Myocyte (in vitro differentiated cells): Measurements from ENCODE around the gene C3orf22. TPM values are rescaled to one million over a fixed set of nuclear protein-coding genes. Genes with fewer than 3 reads are reported as not detected.
A peak's percentile ranks its signal among the peaks of the same experiment; 100 is the strongest.

Source experiments
- DNase-seq: peaks from one replicate; pipeline ENCODE4 v3.0.0-alpha.2; 2012; ENCODE audit warnings: low read depth
- total RNA-seq: library from RNA; depleted of rRNA; stranded (reverse); fragments of >200 nt; gene quantifications from 2 replicates; pipeline ENCODE4 v1.2.3, GENCODE V29; 2014

The C3orf22 gene
- total RNA-seq, 1 donor from 2014 or later = not detected

DNA sequence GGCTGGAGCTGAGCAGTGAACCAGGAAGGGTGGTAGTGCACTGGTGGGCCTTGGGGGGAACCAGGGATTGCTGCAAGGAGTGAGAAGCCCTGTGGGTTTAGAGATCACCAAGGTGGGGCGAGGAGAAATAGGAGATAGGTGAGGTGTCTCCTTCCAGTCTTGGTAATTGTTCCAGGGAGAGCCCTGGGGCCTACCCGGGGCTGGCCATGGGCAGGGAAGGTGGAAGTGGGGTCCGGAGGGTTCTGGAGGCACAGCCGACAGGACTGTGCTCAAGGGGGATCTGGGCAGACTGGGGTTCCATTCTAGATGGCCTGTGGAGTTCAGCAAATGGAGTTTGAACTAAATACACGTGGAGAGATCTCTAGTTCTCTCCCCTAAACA lies 30.3 kb downstream of the C3orf22 start:
- no peak for DNase-seq

DNA sequence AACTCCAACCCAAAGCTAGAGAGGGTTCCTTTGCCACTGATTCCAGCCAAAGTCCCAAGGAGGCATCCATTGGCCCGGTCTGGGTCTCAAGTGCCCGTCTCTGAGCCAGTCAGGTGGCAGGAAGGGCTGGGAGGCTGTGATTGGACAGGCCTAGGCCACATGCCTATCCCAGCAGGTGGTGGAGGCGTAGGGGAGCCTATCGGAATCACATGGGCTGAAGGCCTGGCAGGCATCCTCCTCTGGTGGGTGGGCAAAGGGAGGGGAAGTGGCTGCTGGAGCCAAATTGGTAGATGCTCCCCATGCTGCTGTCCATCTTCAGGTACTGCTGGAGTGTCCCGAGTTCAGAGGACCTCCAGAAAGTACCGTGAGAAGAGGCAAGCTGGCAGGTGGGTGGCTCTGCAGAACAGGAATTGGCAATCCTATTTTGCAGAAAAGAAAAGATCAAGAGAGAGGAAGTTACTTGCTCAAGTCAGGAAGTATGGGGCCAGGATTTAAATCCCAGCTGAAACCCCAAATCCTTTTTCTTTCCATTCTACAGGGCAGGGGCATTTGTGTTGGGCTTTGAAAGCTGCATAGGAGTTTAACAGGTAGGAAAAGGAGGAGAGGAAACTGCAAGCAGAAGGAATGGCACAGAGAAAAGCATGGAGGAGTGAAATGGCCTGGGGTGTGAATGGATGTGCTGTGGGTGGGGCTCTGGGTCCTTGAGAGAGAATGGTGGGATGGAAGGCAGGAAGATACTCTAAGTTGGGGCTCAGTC lies 31.1 kb downstream of the C3orf22 start:
- DNase-seq = no peak

DNA sequence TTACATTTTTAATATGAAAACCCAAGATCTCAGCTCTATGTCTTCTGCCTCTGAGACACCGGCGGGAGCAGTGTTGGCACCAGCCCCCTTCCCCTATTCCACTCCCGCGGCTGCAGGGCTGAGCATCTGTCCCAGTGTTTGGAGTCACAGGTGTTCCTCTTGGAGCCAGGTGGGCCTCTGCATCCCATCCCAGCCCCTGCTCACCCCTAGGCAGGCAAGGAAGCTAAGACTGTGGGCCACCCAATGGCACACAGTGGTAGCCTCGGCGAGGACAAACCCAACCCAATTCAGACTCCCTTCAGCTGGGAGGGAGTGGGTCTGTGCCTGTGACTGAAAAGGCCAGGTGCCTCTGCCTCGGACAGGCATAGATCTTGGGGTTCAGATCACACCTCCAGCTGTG lies 31.7 kb downstream of the C3orf22 start:
- no peak for DNase-seq

DNA sequence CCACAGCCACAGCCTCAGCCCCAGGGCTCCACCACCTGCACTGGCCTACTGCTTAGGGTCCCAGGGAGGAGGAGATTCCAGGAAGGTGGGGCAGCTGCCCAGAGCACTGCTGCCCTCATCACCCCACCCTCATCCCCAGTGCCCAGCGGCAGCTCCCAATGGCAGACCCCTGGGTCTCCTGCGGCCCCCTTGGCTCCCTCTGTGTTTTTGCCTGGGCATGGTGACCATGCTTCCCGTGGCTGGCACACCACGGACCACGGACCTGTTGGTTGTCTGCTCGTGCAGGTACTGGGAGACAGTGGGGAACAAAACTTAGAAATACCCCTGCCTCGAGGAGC lies 32.1 kb downstream of the C3orf22 start:
- DNase-seq = no peak

DNA sequence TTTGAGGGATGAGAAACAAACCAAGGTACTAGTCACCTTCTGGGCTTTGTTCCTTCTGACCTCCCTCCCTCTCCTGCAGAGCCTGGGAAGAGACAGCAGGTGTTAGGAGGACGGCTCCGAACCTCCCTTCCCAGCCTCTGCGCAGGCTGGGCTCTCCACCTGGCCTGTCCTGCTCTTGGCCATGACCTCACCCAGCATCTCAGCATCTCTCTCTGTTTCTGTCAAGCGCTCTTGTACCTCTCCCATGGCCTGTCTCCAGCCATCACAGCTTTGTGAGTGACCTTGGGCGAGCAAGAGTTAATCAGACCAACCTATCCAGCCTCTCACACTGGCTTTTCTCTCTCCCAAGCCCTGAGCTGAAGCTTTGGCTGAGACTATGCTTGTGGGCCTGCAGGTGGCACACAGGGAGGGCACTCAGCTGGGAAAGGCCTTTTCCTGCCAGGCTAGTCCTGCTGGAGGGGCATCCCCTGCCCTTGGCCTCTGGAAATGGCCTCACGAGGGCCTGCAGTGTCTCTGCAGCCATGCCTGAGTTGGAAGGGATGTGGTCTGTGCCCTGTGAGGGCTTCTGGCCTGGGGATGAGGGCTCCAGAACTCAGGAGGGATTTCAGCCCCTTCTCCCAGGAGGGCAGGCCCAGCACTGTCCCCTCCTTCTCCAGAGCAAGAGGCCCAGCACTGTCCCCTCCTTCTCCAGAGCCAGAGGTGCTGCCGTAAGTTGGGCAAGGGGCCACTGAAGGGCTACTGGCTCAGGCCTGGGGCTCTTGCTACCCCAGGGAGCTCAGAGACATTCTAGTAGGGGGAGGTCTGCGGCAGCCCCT lies 32.7 kb downstream of the C3orf22 start:
- DNase-seq = no peak

DNA sequence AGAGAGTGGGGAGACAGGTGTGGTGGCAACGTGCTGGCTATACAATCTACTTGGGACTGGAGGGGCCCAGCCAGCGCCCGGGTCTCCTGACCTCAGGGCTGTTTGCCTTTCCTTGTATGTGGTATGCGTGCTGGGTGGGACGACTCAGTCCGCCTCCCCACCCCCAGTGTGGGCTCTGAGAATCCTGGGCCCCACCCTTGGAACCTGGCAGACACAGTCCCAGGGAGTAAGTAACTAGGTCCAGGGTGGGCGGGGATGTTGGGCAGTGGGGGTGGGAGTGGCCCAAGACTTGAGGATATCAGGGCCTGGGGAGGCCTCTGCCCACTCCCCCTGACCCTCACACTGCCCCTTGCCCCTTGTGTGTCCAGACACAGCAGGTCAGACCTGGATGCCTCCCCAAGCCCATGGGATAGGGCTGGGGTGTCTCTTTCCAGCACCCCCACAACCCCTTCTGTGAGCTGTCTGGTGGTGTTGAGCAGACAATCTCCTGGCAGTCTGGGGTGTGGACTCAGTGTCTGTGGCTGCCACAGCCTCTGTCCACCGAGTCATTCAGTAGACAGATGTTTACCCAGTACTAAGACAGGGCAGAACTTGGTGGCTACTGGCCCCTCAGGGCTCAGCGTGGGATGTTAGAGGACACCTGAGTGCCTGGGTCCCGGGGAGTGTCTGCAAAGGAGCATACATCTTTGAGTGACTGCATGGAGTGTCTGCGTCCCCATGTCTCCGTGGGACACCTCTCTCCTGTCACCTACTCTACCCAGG lies 33.5 kb downstream of the C3orf22 start:
- DNase-seq = no peak

DNA sequence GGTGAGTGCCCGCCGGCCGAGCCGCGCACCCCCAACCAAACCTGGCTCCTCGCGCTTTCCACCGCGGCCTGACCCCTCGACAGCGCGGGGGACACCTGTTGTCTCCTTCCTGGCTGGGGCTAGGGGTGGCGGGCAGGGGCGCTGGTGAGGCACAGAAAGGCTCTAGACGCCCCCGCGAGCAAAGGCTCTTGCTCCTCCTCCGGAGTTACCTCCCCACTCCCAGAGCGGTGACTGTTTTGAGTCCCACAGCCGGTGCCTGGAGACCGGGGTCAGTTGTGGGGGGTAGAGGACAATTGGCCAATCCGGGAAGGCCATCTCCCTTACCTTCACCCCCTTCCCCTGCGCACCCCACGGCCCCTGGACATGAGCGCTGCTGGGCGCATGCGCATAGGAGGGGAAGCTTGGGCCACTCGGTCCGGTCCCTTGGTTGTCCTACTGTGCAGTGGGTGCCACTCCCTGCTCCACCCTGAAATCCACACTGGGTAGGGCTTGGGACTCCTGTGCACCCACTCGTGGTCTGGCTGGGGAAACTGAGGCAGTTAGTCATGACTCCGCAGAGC lies 34.2 kb downstream of the C3orf22 start:
- DNase-seq = no peak

DNA sequence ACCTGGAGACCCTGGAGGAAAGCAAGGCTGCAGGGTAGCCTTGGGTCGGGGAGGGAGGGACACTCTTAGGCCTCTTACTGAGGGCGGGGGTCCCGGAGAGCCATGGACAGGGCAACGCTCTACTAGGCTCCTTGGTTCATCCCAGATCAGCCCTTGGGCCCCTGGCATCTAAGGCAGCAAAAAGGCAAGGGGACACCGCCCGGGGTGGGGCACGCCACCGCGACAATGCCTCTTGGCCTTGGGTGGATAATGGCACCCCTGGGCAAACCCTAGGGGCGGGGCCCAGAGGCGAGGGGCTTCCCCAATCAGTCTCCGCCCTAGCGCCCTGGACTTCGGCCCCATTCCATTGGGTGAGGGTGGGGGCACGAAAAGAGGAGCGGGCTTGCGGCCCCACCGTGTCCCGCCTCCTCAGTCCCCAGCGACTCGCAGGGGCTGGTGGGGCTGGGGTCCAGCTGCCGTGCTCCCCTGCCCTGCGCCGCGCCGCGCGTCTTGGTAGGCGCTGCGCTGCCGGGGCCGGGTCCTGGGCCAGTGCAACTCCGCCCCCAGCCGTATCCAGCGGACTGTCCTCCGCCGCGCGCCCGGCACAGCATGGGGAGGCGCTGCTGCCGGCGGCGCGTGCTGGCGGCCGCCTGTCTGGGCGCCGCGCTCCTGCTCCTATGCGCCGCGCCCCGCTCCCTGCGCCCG lies 34.8 kb downstream of the C3orf22 start, which contains the start of gene CHST13:
Gene CHST13 (plus strand): TSS at position 411 of the 684 bp plus-strand sequence. CDS start 178 bp downstream, at position 589.
- peak; percentile 33 for DNase-seq

DNA sequence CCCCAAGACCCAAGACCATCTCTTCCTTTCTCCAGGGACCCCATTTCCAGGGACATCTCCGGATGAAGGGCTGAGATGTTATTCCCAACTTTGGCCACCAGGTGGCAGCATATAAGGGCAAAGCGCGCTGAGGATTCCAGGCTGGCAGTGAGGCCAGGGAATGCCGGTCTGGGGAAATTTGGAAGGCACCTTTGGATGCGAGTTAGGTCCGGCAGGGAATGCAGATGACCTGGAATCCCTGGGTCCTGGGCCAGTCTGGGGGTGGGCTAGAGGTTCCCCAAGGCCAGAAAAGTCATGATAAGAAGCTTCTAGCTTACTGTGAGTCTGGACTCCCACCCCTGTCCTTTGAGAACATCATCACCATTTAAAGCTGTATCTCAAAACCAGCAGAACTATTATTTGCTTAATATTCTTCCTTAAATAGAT lies 36.4 kb downstream of the C3orf22 start:
- DNase-seq = peak; percentile 73

DNA sequence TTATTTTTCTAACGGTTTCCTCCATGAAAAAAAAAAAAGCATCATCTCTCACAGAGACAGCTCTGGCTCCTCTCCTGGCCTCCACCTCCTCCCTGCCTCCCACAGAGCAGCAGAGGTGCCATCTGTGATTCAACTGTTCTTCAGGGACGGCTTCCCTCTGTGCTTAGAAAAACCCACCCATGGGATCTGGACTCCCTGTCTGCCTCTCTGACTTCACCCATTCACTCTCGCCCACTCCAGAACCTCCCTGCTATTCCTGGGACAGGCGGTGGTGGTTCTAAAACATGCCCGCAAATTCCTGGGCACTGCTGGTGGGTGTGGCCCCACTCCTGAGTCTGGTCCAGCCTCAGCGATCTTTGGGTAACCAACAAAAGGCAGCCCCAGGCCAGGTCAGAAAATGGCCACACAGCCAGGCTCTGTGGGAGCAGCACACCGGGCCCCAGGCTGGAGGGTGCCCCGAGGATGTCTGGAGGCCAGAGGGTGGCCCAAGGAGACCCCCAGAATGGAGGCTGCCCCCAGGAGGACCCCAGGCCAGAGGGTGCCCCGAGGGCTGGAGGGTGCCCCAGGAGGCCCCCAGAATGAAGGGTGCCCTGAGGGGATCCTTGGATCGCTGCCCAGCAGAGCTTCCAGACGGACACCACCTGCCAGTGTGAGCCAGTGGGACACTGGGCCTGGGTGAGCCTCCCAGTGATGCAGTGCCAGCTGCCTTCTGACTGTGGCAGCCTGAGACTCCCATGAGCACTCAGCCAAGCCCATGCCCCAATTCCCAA lies 37.4 kb downstream of the C3orf22 start:
- peak; percentile 86 for DNase-seq

DNA sequence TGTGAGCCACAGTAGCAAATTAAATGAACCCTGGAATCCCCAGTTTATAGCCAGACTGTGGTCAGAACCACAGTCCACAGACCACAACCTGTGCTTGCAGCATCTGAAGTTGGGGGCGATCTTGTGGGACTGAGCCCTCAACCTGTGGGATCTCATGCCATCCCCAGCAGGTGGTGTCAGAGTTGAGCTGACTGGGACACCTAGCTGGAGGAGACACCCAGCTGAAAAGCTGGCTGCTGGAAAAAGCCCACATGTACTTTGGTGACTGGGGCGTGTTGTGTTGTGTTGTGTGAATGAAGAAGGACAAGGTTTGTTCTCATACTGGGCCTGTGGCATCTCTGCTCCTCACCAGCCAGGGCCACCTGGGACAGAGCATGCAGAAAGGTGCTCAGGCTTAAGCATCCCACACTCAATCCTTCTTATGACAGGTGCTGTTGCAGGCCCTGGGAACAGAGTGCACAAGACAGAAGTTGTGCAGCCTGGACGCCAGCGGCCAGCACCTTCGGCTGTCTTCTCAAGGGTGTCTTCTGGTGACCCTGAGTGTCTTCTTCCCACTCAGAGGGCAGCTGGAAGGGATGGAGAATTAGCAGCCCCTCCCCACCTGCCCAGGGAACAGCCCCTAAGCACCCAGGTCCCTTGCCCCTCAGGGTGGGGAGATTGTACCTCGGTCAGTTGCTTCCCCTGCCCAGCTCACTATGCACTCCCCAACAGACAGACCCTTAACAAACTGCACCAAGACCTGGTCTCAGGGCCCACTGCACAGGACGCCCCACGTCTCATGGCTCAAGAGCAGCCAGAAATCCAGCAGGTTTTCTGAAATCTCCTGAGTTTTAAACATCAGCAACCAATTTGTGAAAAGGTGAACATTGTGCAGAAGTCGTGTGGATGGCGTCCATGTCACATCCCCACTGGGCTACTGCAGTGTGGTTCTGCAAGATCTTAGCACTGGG lies 39.0 kb downstream of the C3orf22 start:
- no peak for DNase-seq

DNA sequence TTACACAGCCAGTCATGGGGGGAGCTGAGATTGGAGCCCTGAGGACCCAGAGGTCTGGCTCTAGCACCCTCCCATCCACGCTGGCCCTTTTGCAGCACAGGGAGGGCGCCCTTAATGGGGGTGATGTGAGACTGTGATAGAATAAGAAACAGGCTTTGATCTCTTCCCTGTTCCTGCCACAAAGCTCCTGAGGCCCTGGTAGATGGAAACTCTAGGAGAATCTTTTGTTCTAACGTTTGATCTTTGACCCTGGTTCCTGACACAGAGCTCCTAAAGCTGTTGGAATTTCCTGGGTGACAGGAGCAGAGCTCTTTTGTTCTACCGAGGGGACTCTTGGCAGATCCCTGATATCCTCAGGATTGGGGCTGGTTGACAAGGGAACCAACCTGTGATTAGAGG lies 40.0 kb downstream of the C3orf22 start:
- DNase-seq = no peak

DNA sequence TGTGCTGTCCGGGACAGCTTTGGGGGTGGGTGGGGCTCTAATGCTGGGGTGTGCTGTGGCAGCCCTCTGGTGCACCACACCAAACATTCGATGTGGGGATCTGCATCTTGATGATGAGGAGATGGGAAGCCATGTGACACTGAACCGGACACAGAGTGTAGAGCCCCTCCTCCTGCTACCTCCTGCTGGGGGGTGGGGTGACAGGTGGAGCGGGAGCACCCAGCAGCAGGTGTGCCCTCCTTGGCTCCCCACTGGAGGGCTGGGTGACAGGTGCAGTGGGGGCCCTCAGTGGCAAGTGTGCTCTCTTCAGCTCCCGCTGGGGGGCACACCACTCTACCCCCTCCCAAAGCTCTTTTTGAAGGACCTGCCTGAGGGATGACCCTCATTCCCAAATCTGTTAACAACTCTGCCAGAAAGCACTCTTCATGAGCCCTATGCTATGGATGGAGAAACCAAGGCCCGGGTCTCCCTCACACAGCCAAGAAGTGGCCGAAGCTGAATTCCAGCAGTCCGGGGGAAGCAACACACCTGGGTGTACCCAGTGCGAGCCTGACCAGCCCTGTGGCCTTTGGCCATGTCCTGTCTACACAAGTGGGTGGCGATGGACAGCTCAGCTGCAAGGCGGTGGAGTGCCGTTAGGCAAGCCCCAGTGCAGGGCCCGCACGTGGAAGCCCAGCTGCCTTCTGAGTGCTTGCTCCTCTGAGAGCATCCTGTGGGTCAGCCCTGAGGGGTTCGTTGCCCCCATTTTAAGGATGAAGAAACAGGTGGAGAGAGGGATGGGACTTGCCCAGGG lies 40.5 kb downstream of the C3orf22 start:
- no peak for DNase-seq

DNA sequence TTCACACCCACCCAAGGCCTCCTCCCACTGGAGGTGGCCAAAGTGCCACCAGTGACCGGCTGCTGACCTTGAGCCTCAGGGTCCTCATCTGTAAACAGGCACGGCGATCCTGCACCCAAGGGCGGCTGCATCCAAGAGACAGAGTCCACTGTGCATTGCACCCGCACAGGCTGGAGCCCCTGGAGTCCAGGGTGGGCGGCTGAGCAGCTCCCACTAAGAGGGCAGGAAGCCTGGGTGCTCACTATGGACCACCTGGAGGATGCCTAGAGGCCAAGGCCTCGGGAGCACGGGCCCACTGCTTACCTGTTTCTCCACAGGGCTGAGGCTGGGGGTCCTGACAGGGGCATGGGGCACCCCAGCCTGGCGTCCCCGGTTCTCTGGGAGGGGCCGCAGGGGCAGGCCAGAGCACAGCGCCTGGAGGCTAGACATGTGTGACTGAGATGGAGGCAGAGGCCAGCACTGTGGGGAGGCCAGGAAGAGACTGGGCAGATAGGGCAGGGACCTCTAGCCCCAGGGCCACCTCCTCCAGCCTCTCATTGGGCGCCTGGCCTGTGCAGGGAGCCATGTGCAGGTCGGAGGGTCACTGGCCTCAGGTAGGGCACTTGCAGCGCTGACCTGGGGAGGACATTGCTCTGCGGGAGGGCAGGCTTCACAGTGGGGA lies 41.3 kb downstream of the C3orf22 start, which contains the start of gene UROC1:
Gene UROC1 (minus strand): TSS at position 483 of the 661 bp plus-strand sequence. CDS start 54 bp downstream, at position 429.
- DNase-seq = no peak

DNA sequence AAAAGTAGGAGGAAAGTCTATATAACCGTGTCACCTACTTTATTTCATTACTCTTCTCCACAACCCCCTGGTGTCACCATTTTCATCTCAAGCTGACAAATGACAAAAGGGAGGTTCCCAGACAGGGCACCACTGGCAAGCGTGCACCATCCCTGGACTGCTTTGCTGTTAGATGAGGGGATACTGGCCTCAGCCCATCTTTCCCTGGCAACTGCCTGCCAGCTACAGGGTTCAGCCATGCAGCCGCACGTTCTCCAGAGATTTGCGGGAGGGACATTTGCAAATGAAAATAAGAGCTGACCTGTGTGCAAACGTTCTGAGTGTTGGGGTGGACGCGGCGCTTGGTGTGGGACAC lies 41.8 kb downstream of the C3orf22 start:
- no peak for DNase-seq

DNA sequence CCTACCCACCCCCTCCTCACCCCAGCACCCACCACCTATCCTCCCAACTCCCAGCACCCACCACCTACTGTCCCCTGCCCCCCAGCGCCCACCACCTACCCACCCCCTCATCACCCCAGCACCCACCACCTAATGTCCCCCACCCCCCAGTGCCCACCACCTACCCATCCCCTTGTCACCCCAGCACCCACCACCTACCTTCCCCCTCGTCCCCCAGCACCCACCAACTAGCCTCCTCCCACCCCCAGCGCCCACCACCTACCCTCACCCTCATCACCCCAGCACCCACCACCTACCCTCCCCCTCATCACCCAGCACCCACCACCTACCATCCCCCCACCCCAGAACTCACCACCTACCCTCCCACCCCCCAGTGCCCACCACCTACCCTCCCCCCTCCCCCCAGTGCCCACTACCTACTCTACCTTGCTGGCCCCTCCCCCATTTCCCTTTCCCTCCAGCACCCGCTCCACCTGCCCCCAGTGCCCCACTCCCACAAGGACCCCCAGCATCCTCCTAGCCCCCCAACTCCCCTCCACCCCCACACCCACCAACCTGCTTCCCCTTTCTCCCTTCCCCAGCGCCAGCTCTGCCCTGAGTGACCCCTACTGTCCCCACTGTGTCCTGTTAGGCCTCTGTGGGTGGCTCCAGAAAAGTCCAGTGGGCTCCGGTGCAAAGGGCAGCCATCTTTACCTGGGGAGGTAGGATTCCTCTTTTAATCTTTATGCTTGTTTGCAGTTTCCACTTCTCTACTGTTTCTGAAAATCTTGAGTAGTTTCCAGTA lies 42.4 kb downstream of the C3orf22 start:
- DNase-seq = no peak
